ENCODE results near the gene SIAH2.

The SIAH2 gene

DNA sequence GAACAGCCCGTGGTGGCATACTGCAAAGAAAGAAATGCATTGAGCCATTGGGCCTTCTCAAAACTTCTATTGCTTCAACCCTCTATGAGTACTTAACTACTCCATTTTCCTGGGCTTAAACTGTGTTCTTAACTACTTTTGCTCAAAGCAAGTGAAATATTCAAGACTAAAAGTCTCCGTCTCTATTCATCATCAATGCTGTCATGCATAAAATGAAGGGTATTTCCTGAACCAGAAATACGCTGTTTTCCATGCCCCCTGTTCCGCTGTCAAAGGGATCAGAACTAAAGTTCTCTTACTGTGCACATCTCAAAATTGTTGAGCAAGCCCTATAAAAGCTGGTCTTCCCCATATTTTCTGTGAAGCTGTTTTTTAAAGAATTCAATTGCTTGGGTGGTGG, 20.3 kb downstream of the SIAH2 start:
- POLR2A ChIA-PET: interaction anchor here (0.6 kb wide), 1 partner anchor 140 kb away, joined by 3 read pairs; the partner anchor contains the start of gene SELENOT
- CTCF ChIA-PET: no interaction called here
- no peak for DNase-seq (ENCODE audit: extremely low spot score)
- no peak for TF ChIP-seq NFRKB (IDR thresholded peaks at IDR 0.05)
- no peak for TF ChIP-seq HDGF (IDR thresholded peaks at IDR 0.05; ENCODE audit: borderline replicate concordance)
- no peak for TF ChIP-seq ZNF384 (IDR thresholded peaks at IDR 0.05)
- no peak for TF ChIP-seq BHLHE40 (IDR thresholded peaks at IDR 0.05; ENCODE audit: borderline replicate concordance)
- TF ChIP-seq CTBP1 (IDR thresholded peaks at IDR 0.05; ENCODE audit: borderline replicate concordance): no peak
- no peak for TF ChIP-seq ARNT (IDR thresholded peaks at IDR 0.05)
- TF ChIP-seq ELF4 (IDR thresholded peaks at IDR 0.05): no peak
- TF ChIP-seq FOXA1 (IDR thresholded peaks at IDR 0.05): no peak

DNA sequence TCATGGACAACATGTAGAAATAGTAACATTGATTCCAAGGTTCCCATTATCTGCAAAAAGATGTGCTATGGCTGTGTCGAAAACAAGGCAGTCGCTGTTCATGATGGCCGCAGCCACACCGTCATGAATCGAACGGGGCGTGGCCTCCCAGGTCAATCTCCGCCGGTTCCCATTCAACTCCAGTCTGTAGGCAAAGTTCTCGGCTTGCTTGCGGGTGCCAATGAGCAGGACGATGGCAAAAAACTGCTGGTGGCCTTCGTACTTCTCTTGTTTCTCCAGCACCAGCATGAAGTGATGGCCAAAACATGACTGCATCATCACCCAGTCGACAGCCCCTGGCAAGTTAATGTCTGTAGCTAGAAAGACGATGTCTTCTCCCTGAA, 20.8 kb downstream of the SIAH2 start:
- no peak for TF ChIP-seq HDGF (IDR thresholded peaks at IDR 0.05; ENCODE audit: borderline replicate concordance)
- TF ChIP-seq L3MBTL2 (conservative IDR thresholded peaks at IDR 0.05): no peak
- no peak for TF ChIP-seq TARDBP (IDR thresholded peaks at IDR 0.05)
- TF ChIP-seq SUZ12 (IDR thresholded peaks at IDR 0.05): no peak
- no peak for TF ChIP-seq FOXA1 (IDR thresholded peaks at IDR 0.05)
- TF ChIP-seq LEF1 (IDR thresholded peaks at IDR 0.05; ENCODE audit: borderline replicate concordance): no peak
- TF ChIP-seq NFRKB (IDR thresholded peaks at IDR 0.05): no peak
- TF ChIP-seq BHLHE40 (IDR thresholded peaks at IDR 0.05; ENCODE audit: borderline replicate concordance): no peak
- no peak for TF ChIP-seq FOXK2 (IDR thresholded peaks at IDR 0.05)
- TF ChIP-seq, protein P1, sequence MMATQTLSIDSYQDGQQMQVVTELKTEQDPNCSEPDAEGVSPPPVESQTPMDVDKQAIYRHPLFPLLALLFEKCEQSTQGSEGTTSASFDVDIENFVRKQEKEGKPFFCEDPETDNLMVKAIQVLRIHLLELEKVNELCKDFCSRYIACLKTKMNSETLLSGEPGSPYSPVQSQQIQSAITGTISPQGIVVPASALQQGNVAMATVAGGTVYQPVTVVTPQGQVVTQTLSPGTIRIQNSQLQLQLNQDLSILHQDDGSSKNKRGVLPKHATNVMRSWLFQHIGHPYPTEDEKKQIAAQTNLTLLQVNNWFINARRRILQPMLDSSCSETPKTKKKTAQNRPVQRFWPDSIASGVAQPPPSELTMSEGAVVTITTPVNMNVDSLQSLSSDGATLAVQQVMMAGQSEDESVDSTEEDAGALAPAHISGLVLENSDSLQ (IDR thresholded peaks at IDR 0.05): no peak
- no peak for TF ChIP-seq CTBP1 (IDR thresholded peaks at IDR 0.05; ENCODE audit: borderline replicate concordance)
- TF ChIP-seq ZNF384 (IDR thresholded peaks at IDR 0.05): no peak
- TF ChIP-seq ELF4 (IDR thresholded peaks at IDR 0.05): no peak
- TF ChIP-seq ARNT (IDR thresholded peaks at IDR 0.05): no peak
- TF ChIP-seq SP1 (IDR thresholded peaks at IDR 0.05): no peak
- no peak for TF ChIP-seq FOXM1 (IDR thresholded peaks at IDR 0.05; ENCODE audit: borderline replicate concordance)
- CTCF ChIA-PET: no interaction called here

DNA sequence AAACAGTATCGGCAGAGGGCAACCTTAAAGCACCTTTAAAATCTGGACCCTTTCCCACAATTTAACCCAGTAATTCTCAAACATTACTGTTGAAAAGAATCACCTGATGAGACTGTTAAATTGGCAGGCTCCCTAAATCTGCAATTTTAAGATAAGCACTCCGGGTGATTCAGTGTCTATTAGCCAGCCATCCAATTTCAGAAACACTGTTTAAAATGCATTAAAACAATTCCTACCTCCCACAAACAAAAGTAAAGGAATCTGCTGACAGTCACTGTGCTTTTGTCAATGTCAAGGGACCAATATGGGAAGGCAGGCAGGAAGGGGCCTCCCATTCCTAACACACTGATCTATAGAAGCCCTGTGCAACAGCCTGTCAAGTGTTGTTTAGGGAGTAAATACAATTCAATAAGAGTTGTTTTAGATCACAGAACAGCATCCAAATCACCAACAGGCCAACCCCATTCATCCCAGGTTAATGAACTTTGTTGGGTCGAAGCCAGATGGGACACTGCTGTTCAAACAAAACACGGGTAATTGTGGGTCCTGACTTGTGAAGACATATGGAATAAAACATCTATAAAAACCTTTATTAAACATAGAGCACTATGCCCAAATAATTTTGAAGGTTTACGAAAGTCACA, 21.4 kb downstream of the SIAH2 start:
- no peak for DNase-seq (ENCODE audit: extremely low spot score)
- TF ChIP-seq LEF1 (IDR thresholded peaks at IDR 0.05; ENCODE audit: borderline replicate concordance): no peak
- TF ChIP-seq BHLHE40 (IDR thresholded peaks at IDR 0.05; ENCODE audit: borderline replicate concordance): no peak
- TF ChIP-seq ELF4 (IDR thresholded peaks at IDR 0.05): no peak
- no peak for TF ChIP-seq SUZ12 (IDR thresholded peaks at IDR 0.05)
- no peak for TF ChIP-seq ZNF384 (IDR thresholded peaks at IDR 0.05)
- TF ChIP-seq SP1 (IDR thresholded peaks at IDR 0.05): no peak
- TF ChIP-seq FOXM1 (IDR thresholded peaks at IDR 0.05; ENCODE audit: borderline replicate concordance): no peak
- TF ChIP-seq FOXK2 (IDR thresholded peaks at IDR 0.05): no peak
- TF ChIP-seq L3MBTL2 (conservative IDR thresholded peaks at IDR 0.05): no peak
- TF ChIP-seq TARDBP (IDR thresholded peaks at IDR 0.05): no peak
- TF ChIP-seq, protein P1 (IDR thresholded peaks at IDR 0.05): no peak
- ChIA-PET POLR2A (no interaction called here), CTCF (no interaction called here)

More for the DNA sequence above, 20.8 kb downstream of the SIAH2 start:
- DNase-seq (ENCODE audit: extremely low spot score): no peak
- POLR2A ChIA-PET: no interaction called here

GRCh38 chr3:150740733-150741496, 22.1 kb downstream of the SIAH2 start:
- TF ChIP-seq ELF4 (IDR thresholded peaks at IDR 0.05) (no peak), LEF1 (IDR thresholded peaks at IDR 0.05; ENCODE audit: borderline replicate concordance) (no peak), FOXA1 (IDR thresholded peaks at IDR 0.05) (no peak), FOXM1 (IDR thresholded peaks at IDR 0.05; ENCODE audit: borderline replicate concordance) (no peak), SP1 (IDR thresholded peaks at IDR 0.05) (no peak), CTBP1 (IDR thresholded peaks at IDR 0.05; ENCODE audit: borderline replicate concordance) (no peak), BHLHE40 (IDR thresholded peaks at IDR 0.05; ENCODE audit: borderline replicate concordance) (no peak), ZNF384 (IDR thresholded peaks at IDR 0.05) (no peak), L3MBTL2 (conservative IDR thresholded peaks at IDR 0.05) (no peak), NFRKB (IDR thresholded peaks at IDR 0.05) (no peak), SUZ12 (IDR thresholded peaks at IDR 0.05) (no peak), TARDBP (IDR thresholded peaks at IDR 0.05) (no peak), FOXK2 (IDR thresholded peaks at IDR 0.05) (no peak), HDGF (IDR thresholded peaks at IDR 0.05; ENCODE audit: borderline replicate concordance) (no peak), ARNT (IDR thresholded peaks at IDR 0.05) (no peak)
- TF ChIP-seq, protein P1 (IDR thresholded peaks at IDR 0.05): no peak
- POLR2A ChIA-PET: no interaction called here
- CTCF ChIA-PET: no interaction called here

GRCh38 chr3:150739877-150740645, 22.9 kb downstream of the SIAH2 start:
- CTCF ChIA-PET: no interaction called here
- POLR2A ChIA-PET: no interaction called here
- DNase-seq (ENCODE audit: extremely low spot score): no peak
- no peak for TF ChIP-seq LEF1 (IDR thresholded peaks at IDR 0.05; ENCODE audit: borderline replicate concordance)
- no peak for TF ChIP-seq NFRKB (IDR thresholded peaks at IDR 0.05)
- no peak for TF ChIP-seq FOXM1 (IDR thresholded peaks at IDR 0.05; ENCODE audit: borderline replicate concordance)
- no peak for TF ChIP-seq HDGF (IDR thresholded peaks at IDR 0.05; ENCODE audit: borderline replicate concordance)
- no peak for TF ChIP-seq TARDBP (IDR thresholded peaks at IDR 0.05)
- TF ChIP-seq, protein P1 (IDR thresholded peaks at IDR 0.05): no peak
- TF ChIP-seq L3MBTL2 (conservative IDR thresholded peaks at IDR 0.05): no peak
- no peak for TF ChIP-seq ELF4 (IDR thresholded peaks at IDR 0.05)
- TF ChIP-seq SP1 (IDR thresholded peaks at IDR 0.05): no peak
- TF ChIP-seq SUZ12 (IDR thresholded peaks at IDR 0.05): no peak
- no peak for TF ChIP-seq FOXA1 (IDR thresholded peaks at IDR 0.05)
- TF ChIP-seq CTBP1 (IDR thresholded peaks at IDR 0.05; ENCODE audit: borderline replicate concordance): no peak
- no peak for TF ChIP-seq ARNT (IDR thresholded peaks at IDR 0.05)
- no peak for TF ChIP-seq ZNF384 (IDR thresholded peaks at IDR 0.05)

More at GRCh38 chr3:150740733-150741496, 22.1 kb downstream of the SIAH2 start:
- DNase-seq (ENCODE audit: extremely low spot score): no peak
